Left lung (tissue), 10 donors: ENCODE data around the gene ZNF22. TPM values are rescaled to one million over a fixed set of nuclear protein-coding genes. Genes with fewer than 3 reads are reported as not detected.

Experiments used
- ATAC-seq: fragments of 200-7000 bp; cut with Tn5 transposase; one replicate; pipeline ENCODE4 v1.9.1; 2020; ENCODE audit warnings: moderate library complexity
- DNase-seq, 4 donors: peaks; one replicate each; pipeline ENCODE4 v3.0.0-alpha.2; 2013 to 2020
- H3K27ac ChIP-seq, 2 donors: fragments of 200-600 bp; sonication (generic) in 1 of 2; one replicate each; pipeline versions ENCODE4 v1.5.0 to v1.8.0; 2020 to 2021
- H3K27me3 ChIP-seq, 2 donors: fragments of 200-600 bp; sonication (generic) in 1 of 2; one replicate each; pipeline versions ENCODE4 v1.5.0 to v1.8.0; 2020 to 2021
- H3K36me3 ChIP-seq, 2 donors: fragments of 200-600 bp; sonication (generic) in 1 of 2; one replicate each; pipeline versions ENCODE4 v1.5.0 to v1.8.0; 2020 to 2021
- H3K4me1 ChIP-seq, 2 donors: fragments of 200-600 bp; one replicate each; pipeline ENCODE4 v1.8.0; 2021
- H3K4me3 ChIP-seq, 2 donors: fragments of 200-600 bp; sonication (generic) in 1 of 2; one replicate each; pipeline versions ENCODE4 v1.5.0 to v1.8.0; 2020 to 2021; ENCODE audit warnings: mild to moderate bottlenecking in 1 of 2
- H3K9me3 ChIP-seq, 2 donors: fragments of 200-600 bp; sonication (generic) in 1 of 2; one replicate each; pipeline versions ENCODE4 v1.5.0 to v1.8.0; 2020 to 2021
- intact Hi-C, 2 donors: fragments of 100-400 bp; cut with DNase I; formaldehyde crosslinking; loops; one replicate each; pipeline versions ENCODE4 v1.11.2 to v1.14.2; 2022
- polyA plus RNA-seq, 6 donors: library from polyadenylated mRNA; unstranded; fragments of 120-200 nt; gene quantifications; one replicate each; pipeline ENCODE4 v1.2.1, GENCODE V29; 2013; ENCODE audit not compliant: insufficient read length in 6 of 6
- total RNA-seq, 2 donors: library from RNA; stranded (reverse); fragmentation: NEBNext Ultra II Directional; extraction: Animal tissue kit (Norgen Biotek cat#: 25700); gene quantifications; one replicate each; pipeline ENCODE4 v1.2.1, GENCODE V29; 2021
- TF ChIP-seq, protein P1 (sequence below), 2 donors: fragments of 200-600 bp; sonication (generic) in 1 of 2; IDR thresholded peaks; one replicate each; pipeline versions ENCODE4 v1.5.0 to v1.8.0; 2021; ENCODE audit warnings: antibody characterized with exemption in 2 of 2
- donor health status: DM: no; HTN: yes; CAD: no.
- donor health status: DM: no; HTN: no; CAD: no.

Gene ZNF22
- total and polyA plus RNA-seq, 8 donors = 19.3 to 80.0 (median 75.0) TPM

DNA sequence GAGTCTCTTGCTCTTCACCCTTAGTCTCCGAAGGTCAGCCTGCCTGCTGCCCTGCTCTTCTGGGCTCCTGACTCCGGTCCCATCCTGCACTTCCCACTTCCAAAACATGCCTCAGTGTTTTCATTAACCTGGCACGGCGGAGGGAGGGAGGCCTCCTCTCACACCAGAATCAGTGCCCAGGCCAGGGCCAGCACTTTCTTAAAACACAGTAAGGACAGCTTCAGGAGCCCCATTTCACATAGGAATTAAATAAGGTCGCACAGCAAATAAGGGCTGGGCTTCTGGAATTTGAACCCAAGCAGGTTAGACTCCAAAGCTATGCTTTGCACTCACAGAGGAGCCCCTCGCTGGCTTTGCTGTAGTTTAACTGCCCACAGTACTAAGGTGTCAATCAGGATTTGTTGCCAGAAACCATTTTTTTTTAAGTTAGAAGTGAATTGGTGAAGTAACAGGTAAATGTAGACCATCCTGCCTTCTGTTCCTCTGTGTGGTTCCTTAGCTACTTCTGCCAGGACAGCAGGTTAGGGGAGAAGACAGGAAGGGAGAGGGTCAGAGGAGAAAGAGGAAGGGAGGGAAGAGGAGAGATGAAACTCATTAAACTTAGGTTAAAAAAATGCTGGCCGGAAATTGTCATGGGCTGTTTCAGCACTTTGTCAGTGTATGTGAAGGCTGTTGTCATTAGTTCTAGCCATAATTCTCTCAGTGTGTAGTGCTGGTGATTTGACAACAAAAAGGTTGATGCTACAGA, 40.1 kb upstream of the ZNF22 start:
- H3K4me1 ChIP-seq = peaks cover 39 to 77% of the 10 kb centered on the region in 2 donors
- H3K36me3 ChIP-seq = peaks cover 0 to 2% of the 10 kb centered on the region in 2 donors
- no peaks in the 10 kb centered on the region for H3K27me3 ChIP-seq
- no peaks in the 10 kb centered on the region for H3K9me3 ChIP-seq
- ATAC-seq (no peak), DNase-seq (peak in 1 of 4 donors; percentile 34)
- peak overlapping the region; percentile 51 to 84 for H3K27ac ChIP-seq
- peak overlapping the region; percentile 54 to 75 for H3K4me3 ChIP-seq
- TF ChIP-seq, protein P1, sequence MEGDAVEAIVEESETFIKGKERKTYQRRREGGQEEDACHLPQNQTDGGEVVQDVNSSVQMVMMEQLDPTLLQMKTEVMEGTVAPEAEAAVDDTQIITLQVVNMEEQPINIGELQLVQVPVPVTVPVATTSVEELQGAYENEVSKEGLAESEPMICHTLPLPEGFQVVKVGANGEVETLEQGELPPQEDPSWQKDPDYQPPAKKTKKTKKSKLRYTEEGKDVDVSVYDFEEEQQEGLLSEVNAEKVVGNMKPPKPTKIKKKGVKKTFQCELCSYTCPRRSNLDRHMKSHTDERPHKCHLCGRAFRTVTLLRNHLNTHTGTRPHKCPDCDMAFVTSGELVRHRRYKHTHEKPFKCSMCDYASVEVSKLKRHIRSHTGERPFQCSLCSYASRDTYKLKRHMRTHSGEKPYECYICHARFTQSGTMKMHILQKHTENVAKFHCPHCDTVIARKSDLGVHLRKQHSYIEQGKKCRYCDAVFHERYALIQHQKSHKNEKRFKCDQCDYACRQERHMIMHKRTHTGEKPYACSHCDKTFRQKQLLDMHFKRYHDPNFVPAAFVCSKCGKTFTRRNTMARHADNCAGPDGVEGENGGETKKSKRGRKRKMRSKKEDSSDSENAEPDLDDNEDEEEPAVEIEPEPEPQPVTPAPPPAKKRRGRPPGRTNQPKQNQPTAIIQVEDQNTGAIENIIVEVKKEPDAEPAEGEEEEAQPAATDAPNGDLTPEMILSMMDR (IDR thresholded peaks at IDR 0.05) = no peak
- intact Hi-C loops = no loop called here

DNA sequence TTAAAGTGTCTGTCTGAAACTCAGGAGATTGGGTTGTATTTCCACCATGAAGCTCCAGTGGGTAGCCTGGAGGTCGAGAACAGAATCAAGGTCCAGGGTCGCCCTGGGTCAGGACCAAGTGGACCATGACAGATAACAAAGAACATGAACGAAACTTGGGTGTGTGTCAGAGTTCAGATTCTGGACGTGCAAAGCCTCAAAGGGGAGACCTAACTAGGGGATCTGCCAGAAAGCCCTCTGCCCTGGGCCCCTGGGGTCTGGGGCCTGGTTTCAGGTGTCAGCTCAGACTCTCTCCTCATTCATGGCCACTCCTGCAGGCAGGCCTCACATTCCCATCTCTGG, 39.5 kb upstream of the ZNF22 start:
- no peaks in the 10 kb centered on the region for H3K27me3 ChIP-seq
- intact Hi-C loops = no loop called here
- DNase-seq (no peak), ATAC-seq (no peak)
- H3K36me3 ChIP-seq = no peaks in the 10 kb centered on the region
- H3K4me3 ChIP-seq = peak overlapping the region in 1 of 2 donors; percentile 54
- H3K9me3 ChIP-seq = no peaks in the 10 kb centered on the region
- TF ChIP-seq, protein P1 (IDR thresholded peaks at IDR 0.05) = no peak
- H3K27ac ChIP-seq = peak overlapping the region in 1 of 2 donors; percentile 84
- H3K4me1 ChIP-seq = peaks cover 40 to 82% of the 10 kb centered on the region in 2 donors

DNA sequence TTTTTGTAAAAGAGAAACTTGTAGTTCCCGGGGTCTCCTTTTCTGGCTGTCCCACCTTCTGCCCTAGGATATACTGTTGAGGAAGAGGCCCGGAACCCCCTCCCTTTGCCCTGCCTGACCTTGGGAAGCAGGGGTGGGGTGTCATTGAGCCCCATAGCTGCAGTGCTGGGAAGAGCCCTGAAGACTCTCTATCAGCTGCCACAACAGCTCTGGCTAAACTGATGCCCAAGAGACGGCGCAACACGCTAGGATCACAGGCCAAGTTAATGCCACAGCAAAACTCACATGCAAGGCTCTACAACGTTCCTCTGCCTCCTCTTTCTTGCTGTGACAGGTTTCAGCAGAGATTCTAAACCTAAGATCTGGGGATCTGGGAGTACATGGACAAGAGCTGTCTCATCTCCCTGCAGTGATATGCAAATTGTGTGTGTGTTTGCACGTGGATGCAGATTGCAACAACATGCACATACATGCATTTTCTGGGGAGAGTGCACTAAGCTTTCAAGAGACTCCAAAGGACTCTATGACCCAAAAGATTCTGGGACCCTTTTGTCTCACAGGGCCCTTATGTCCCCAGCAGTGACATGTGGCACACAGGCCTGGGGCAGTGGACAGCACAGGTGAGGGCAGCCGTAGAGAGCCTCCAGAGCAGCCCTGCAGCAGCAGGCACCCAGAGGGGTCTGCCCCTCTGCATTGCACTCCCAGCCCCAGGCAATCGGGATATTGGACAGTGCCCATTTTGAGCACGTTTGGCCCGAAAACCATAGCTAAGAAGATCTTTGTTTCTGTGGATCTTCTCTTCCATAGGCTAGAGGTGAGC, 38.6 kb upstream of the ZNF22 start:
- TF ChIP-seq, protein P1 (IDR thresholded peaks at IDR 0.05) = no peak
- H3K27ac ChIP-seq = no peak overlapping the region
- intact Hi-C loops = no loop called here
- H3K4me1 ChIP-seq = peaks cover 49 to 92% of the 10 kb centered on the region in 2 donors
- no peaks in the 10 kb centered on the region for H3K9me3 ChIP-seq
- no peaks in the 10 kb centered on the region for H3K27me3 ChIP-seq
- H3K4me3 ChIP-seq = peak overlapping the region in 1 of 2 donors; percentile 54
- DNase-seq = no peak
- H3K36me3 ChIP-seq = no peaks in the 10 kb centered on the region
- ATAC-seq = no peak

DNA sequence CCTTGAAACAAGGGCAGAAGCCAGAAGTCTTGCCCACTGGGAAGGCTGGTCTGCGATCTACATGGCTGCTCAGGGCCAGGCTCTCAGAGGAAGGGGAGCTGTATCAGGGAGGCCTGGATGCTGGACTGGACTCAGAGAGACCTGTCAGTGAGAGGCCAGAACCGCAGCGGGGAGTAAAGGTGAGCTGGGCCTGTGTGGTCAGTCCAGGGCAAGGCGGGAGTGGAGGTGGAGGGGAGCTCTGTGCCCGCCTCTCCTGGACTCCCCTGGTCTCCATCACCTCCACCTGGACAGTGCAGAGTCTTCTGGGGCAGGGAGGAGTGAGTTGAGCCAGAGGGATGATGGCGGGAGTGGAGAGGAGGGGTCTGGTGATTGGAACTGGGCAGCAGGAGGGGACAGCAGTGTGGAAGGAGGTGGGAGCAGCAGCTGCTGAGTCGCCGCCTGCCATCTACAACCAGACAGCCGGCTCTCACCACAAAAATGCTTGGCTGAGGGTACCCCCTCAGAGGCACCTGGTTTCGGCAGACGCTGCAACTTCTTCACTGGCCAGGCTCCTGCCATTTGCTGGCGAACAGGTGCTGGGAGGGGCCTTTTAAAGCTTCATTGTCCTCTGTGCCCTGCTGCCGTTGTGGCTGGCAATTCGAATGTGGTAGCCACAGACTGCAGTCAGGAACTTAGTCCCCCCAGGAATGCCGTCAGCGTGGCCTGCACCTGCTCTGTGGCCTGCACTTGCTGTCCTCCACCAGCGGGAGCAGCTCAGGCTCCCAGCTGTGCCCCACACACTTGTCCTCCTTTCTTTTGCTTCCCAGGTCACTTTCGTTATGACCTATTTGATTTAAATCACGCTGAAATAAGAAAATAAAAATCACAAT, 37.6 kb upstream of the ZNF22 start:
- Histone ChIP-seq H3K27ac (peak overlapping the region; percentile 68 to 86), H3K36me3 (no peaks in the 10 kb centered on the region), H3K9me3 (no peaks in the 10 kb centered on the region), H3K4me1 (peaks cover 58 to 92% of the 10 kb centered on the region in 2 donors), H3K4me3 (peak overlapping the region in 1 of 2 donors; percentile 54), H3K27me3 (no peaks in the 10 kb centered on the region)
- intact Hi-C loops = no loop called here
- ATAC-seq (no peak), DNase-seq (peak in 1 of 4 donors; percentile 51)
- TF ChIP-seq, protein P1 (IDR thresholded peaks at IDR 0.05) = peak; percentile 13 to 27
